ENCODE measurements around the gene THUMPD3.

Gene THUMPD3

GRCh38 chr3:9362731-9363530 lies at the start of gene THUMPD3:
THUMPD3 (plus strand) TSS chr3:9363054; CDS start chr3:9365069, 2,015 bp downstream.
- DNase-seq (ENCODE audit: low read depth), result peak; percentile 73

GRCh38 chr3:9314796-9315195 lies 48.1 kb upstream of the THUMPD3 start:
- no peak for DNase-seq (ENCODE audit: low read depth)

DNA sequence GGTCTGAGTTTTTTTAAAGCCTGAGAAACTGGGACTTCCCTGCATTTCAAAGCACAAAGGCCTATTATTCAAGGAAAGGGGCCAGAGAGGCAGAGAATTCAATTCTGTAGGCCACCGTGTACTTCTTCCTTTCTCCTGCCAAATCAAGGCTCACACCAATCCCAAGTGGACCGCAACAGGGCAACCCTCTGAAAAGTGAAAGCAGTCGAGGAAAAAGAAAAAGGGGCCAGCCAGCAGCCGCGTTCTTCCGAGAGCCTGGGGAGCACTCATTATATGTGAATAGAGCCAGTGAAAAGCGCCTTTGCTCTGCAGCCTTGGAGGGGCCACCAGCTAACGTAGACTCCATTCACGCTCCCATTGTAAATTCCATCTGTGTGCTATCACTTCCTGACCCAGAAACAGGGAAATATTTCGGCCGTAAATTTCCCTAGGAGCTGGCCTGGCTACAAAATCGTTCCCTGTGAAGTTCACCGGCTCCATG lies 45.9 kb upstream of the THUMPD3 start:
- DNase-seq (ENCODE audit: low read depth), result no peak

DNA sequence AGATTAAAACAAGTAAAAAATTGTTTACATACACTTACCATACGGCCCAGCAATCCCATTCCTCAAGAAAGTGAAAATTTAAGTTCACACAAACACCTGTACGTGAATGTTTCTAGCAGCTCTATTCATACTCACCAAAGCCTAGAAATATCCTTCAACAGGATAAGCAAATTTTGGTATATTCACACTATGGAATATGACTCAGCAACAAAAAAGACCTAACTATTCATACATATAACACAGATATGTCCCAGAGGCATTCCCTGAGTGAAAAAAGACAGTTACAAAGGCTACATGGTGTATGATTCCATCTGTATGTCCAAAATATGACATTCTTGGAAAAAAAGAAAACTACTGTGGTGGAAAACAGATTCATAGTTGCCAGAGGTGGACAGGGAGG lies 40.1 kb upstream of the THUMPD3 start:
- no peak for DNase-seq (ENCODE audit: low read depth)

GRCh38 chr3:9324944-9325343 lies 37.9 kb upstream of the THUMPD3 start:
- no peak for DNase-seq (ENCODE audit: low read depth)

DNA sequence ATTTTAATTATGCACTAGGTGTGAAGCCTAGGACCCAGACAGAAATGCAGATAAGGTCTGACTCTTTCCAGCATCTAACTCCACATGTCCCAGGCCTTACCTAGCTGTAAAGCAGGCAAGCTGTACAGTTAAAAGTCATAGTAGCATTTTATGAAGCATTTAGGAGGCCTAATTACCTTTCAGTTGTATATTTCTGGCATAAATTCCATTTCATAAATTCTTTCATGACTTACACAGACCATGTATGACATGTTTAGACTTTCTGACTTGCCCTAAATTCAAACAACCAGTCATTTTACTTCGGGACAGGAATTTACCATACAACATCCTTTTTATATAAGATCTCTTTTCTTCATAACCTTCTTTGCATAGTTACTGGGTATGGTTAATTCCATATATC lies 35.3 kb upstream of the THUMPD3 start:
- DNase-seq (ENCODE audit: low read depth), result no peak

DNA sequence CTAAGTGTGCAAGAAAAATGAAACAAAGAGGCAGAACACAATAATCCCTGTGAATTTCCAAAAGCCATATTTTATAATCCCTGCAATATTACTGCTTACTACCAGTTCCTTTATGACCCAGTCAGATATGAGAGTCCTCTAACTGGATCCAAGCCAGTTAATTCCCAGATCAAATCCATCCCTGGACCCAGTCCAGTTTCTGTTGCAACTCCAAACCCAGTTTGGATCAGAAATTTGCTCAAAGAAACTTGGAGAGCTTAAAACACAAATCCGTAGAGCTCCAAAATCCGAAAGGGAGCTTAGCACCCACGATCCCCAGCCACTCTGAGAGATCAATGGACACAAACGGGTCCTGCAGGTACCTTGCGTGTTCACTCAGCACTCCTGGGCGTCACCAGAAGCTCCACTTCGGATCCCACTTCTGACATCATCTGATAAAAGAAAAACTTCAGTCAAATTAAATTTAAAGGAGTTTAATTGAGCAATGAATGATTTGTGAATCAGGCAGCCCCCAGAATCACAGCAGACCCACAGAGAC lies 32.6 kb upstream of the THUMPD3 start:
- DNase-seq (ENCODE audit: low read depth), result no peak

- DNase-seq (ENCODE audit: low read depth), result no peak
Measured at GRCh38 chr3:9331171-9331570, 31.7 kb upstream of the THUMPD3 start.

GRCh38 chr3:9332250-9333030 lies 30.4 kb upstream of the THUMPD3 start:
- DNase-seq (ENCODE audit: low read depth), result no peak

DNA sequence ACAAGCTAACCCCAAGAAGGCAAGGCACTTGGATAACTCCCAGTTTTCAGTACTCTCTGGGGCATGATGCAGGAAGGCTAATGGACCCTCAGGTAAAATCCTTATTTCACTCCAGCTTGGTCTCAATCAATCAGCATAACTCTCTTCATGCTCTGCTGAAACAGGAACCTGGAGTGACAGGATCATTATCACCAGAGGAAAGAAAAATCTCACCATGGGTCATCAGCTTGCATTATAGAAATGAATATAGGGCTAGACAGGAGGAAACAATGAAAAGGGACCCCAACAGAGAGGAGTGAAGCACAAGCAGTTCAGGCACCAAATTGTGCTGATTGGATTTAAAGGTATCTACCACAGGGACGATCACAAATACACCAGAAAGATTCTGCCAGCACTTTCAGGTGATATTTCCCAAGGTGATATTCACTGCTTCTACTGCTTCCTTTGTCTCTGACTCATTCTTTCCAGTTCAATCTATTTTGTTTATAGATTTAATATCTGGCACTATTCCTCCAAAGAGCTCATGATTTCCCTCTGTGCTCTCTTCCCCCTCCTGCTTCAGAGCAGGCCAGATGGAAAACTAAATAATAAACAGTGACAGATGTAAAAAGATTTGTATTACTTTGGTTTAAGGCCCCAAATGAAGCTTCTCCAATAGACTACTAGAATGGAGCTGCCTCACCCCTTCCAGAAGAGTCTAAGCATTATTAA lies 22.9 kb upstream of the THUMPD3 start:
- no peak for DNase-seq (ENCODE audit: low read depth)

DNA sequence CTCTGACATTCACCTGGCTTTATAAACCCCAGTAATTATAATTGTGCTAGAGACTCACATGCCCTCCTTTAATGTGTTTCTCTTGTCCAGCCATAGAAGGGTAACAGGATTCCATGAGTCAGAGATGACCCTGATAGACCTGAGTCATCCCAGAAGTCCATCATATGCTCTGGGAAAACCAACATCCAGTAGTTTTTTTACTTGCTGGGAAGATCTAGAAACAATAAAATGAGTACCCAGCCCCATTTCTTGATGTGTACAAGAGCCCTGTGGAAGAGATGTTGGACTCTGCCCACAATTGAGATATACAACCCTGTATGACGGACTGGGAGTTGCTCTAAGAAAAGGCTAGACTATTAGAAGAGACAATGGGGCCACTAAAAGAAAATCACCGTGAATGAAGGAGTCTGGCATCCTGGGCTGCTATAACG lies 22.4 kb upstream of the THUMPD3 start:
- peak; percentile 53 for DNase-seq (ENCODE audit: low read depth)

DNA sequence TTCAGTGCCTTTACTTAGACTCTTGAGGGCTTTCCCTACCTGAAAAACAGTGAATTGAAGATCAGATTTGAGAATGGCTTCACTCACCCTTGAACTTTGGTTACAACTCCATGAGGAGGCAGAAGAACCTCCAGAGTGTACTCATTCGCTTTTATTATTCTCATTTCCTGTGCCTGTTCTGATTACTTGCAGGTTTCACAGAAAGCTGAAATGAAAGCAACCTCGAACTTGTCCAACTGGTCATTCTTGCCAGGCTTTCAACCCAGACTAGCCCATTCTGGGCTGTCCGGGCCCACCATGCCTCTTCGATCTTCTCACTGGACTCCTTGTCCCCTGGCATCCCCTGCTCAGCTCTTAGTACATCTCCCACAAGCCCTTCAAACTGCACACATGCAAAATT lies 20.2 kb upstream of the THUMPD3 start:
- DNase-seq (ENCODE audit: low read depth), result no peak

- DNase-seq (ENCODE audit: low read depth), result no peak
Measured at GRCh38 chr3:9343115-9343514, 19.7 kb upstream of the THUMPD3 start.

DNA sequence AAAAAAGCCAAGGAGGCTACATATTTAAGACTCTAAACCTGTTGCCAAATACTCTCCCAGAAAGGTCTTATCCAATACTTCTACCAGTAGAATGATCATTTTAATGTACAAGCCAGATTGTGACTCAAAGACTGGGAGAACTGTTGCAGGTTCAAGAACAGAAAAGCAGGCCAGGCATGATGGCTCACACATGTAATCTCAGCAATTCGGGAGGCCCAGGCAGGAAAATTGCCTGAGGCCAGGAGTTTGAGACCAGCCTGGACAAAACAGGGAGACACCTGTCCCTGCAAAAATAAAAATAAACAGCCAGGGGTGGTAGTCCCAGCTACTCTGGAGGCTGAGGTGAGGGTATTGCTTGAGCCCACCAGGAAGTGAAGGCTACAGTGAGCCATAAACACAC lies 17.8 kb upstream of the THUMPD3 start:
- no peak for DNase-seq (ENCODE audit: low read depth)

GRCh38 chr3:9346141-9346540 lies 16.7 kb upstream of the THUMPD3 start:
- DNase-seq (ENCODE audit: low read depth), result no peak

GRCh38 chr3:9347081-9347480 lies 15.8 kb upstream of the THUMPD3 start:
- DNase-seq (ENCODE audit: low read depth), result no peak

DNA sequence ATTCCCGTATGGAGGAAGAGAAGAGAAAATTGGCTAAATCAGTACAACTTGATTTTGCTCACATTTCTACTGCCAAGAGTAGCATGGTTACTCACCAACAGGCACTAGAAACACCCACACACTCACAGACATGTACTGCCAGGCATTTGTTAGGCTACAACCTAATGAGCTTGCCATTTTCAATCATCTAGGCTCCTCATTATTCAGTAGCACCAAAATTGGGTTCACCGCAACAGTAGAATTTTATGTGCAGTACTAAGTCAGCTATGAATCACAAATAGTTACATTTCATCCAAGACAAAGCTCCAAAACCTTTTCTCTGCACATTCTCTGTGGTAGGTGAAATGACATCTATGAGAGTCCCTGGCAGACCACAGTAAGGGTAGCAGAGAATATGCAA lies 15.0 kb upstream of the THUMPD3 start:
- DNase-seq (ENCODE audit: low read depth), result no peak

DNA sequence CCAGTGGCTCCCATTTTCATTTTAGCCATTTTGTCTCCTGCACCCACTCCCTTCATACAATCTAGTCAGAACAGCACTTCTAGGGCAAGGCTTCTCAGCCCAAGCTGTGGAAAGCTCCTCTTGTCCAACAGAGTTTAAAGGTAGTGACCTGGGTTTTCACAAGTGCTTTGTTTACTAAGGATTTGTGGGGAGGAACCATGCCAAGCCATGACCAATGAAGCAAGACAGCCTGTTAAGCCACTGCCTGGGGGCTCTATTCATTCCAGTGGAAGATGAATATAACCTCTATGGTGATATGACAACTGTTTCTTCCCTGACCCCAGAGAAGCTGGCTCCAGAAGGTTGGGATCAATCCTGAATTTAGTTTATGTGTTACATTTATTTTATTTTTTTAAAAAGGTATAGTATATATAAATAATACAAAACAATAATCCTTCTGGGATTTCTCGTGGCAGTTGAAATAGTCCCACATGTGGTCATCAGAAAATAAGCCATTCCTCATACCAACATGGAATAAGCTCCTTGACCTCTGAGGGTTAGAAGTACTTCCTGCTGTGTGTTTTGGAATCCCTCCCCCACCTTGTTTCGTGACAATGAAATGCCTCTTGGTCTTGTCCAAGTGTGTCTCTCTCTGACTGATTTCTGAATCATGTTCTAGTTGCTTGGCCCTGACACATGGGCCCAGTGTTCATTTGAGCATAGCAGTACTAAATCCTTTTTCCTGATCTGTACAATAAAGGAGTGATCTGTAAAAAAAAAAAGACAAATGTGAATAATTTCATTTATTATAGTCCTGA lies 13.3 kb upstream of the THUMPD3 start:
- DNase-seq (ENCODE audit: low read depth), result peak; percentile 74

- no peak for DNase-seq (ENCODE audit: low read depth)
Measured at GRCh38 chr3:9351709-9352126, 11.1 kb upstream of the THUMPD3 start.

GRCh38 chr3:9352917-9353752 lies 9.7 kb upstream of the THUMPD3 start:
- no peak for DNase-seq (ENCODE audit: low read depth)

Measured in HS-5 (cell line).